ENCODE data around the gene IL1R1. TPM values are rescaled to one million over a fixed set of nuclear protein-coding genes. Genes with fewer than 3 reads are reported as not detected.
A peak's percentile ranks its signal among the peaks of the same experiment; 100 is the strongest.

IL1R1 gene
- total and polyA plus RNA-seq, 11 donors, result 10.9 to 49.0 (median 19.6) TPM

GRCh38 chr2:102172745-102173144, 30.2 kb downstream of the IL1R1 start:
- 81 to 91% (median 89%) methylated on average over 3 of the region's 3 CpGs for WGBS, 4 donors
- Histone ChIP-seq H3K36me3 (peaks cover 0 to 99% (median 92%) of the 10 kb centered on the region in 9 donors), H3K4me1 (peaks cover 0 to 10% (median 0%) of the 10 kb centered on the region in 12 donors), H3K9me3 (no peaks in the 10 kb centered on the region), H3K27ac (no peak overlapping the region), H3K27me3 (no peaks in the 10 kb centered on the region), H3K4me3 (no peak overlapping the region)
- no peak for ATAC-seq
- no peak for DNase-seq
- intact Hi-C loops (cut with DNase I), result loop anchor here in 1 of 10 donors (10.0 kb wide), 1 partner anchor 288 kb away; no protein-coding TSS in a partner anchor
- TF ChIP-seq POLR2A (IDR thresholded peaks at IDR 0.05) (no peak), CTCF (IDR thresholded peaks at IDR 0.05) (no peak)

- TF ChIP-seq POLR2A (IDR thresholded peaks at IDR 0.05), result no peak
- no peak for TF ChIP-seq CTCF (IDR thresholded peaks at IDR 0.05)
- no peak for DNase-seq
- 87 to 92% (median 90%) methylated on average over 3 of the region's 3 CpGs for WGBS, 4 donors
- no peak for ATAC-seq
- intact Hi-C loops (cut with DNase I), result loop anchor here in 2 of 10 donors (5.0 to 10.0 kb wide), 2 partner anchors 61 to 291 kb away; no protein-coding TSS in a partner anchor
- Histone ChIP-seq H3K4me3 (no peak overlapping the region), H3K36me3 (peaks cover 0 to 69% (median 60%) of the 10 kb centered on the region in 9 donors), H3K27me3 (peaks cover 0 to 3% (median 0%) of the 10 kb centered on the region in 9 donors), H3K9me3 (no peaks in the 10 kb centered on the region), H3K4me1 (peaks cover 0 to 10% (median 2%) of the 10 kb centered on the region in 12 donors), H3K27ac (no peak overlapping the region)
Observed at GRCh38 chr2:102176172-102176571, 33.6 kb downstream of the IL1R1 start.

- H3K9me3 ChIP-seq, result no peaks in the 10 kb centered on the region
- TF ChIP-seq POLR2A (IDR thresholded peaks at IDR 0.05) (no peak), CTCF (IDR thresholded peaks at IDR 0.05) (no peak)
- peaks cover 0 to 15% (median 1%) of the 10 kb centered on the region in 12 donors for H3K4me1 ChIP-seq
- H3K36me3 ChIP-seq, result peaks cover 0 to 51% (median 42%) of the 10 kb centered on the region in 9 donors
- WGBS, 4 donors, result 79 to 93% (median 90%) methylated on average over 7 of the region's 7 CpGs
- intact Hi-C loops (cut with DNase I), result loop anchor here in 2 of 10 donors (5.0 to 10.0 kb wide), 2 partner anchors 59 to 293 kb away; no protein-coding TSS in a partner anchor
- H3K27ac ChIP-seq, result peak overlapping the region in 2 of 12 donors; percentile 12 to 15
- DNase-seq, result no peak
- no peak overlapping the region for H3K4me3 ChIP-seq
- H3K27me3 ChIP-seq, result peaks cover 0 to 3% (median 0%) of the 10 kb centered on the region in 9 donors
- peak in 2 of 4 donors; percentile 30 to 41 for ATAC-seq
Observed at GRCh38 chr2:102177814-102178478, 35.4 kb downstream of the IL1R1 start.

GRCh38 chr2:102179061-102179460, 36.5 kb downstream of the IL1R1 start:
- no peaks in the 10 kb centered on the region for H3K9me3 ChIP-seq
- no peak for ATAC-seq
- WGBS, 4 donors, result 54 to 62% (median 59%) methylated on average over 3 of the region's 3 CpGs

More at GRCh38 chr2:102179061-102179460, 36.5 kb downstream of the IL1R1 start:
- DNase-seq, result no peak
- intact Hi-C loops (cut with DNase I), result loop anchor here in 2 of 10 donors (5.0 to 10.0 kb wide), 2 partner anchors 58 to 294 kb away; no protein-coding TSS in a partner anchor
- no peak for TF ChIP-seq CTCF (IDR thresholded peaks at IDR 0.05)
- no peak for TF ChIP-seq POLR2A (IDR thresholded peaks at IDR 0.05)
- Histone ChIP-seq H3K27me3 (peaks cover 0 to 3% (median 0%) of the 10 kb centered on the region in 9 donors), H3K27ac (peak overlapping the region in 2 of 12 donors; percentile 3 to 6), H3K4me1 (peaks cover 0 to 15% (median 0%) of the 10 kb centered on the region in 12 donors), H3K36me3 (peaks cover 0 to 41% (median 31%) of the 10 kb centered on the region in 9 donors), H3K4me3 (no peak overlapping the region)
